CD14-positive monocyte (primary cell): ENCODE measurements around the gene EYA3. TPM values are rescaled to one million over a fixed set of nuclear protein-coding genes. Genes with fewer than 3 reads are reported as not detected.

ENCODE experiments used
- DNase-seq, 3 donors: peaks; one replicate each; pipeline ENCODE4 v3.0.0-alpha.2; 2011 to 2022
- H2AFZ ChIP-seq: 2 replicates; pipeline ENCODE4 v1.6.0; 2012; ENCODE audit warnings: mild to moderate bottlenecking, low read depth, low read length, inconsistent platforms; ENCODE audit not compliant: insufficient read depth, poor library complexity, severe bottlenecking
- H3K27ac ChIP-seq, 2 donors: 1 replicate in 1 of 2; 2 replicates in 1 of 2; pipeline ENCODE4 v1.5.1; 2012 to 2013; ENCODE audit warnings: low read length in 2 of 2, control low read depth in 1 of 2, inconsistent platforms in 1 of 2, low read depth in 1 of 2, mild to moderate bottlenecking in 1 of 2
- H3K27me3 ChIP-seq, 2 donors: one replicate each; pipeline versions ENCODE4 v1.6.0 to v1.6.1; 2011 to 2013; ENCODE audit warnings: low read length in 2 of 2; ENCODE audit not compliant: control insufficient read depth in 2 of 2, insufficient read depth in 2 of 2
- H3K36me3 ChIP-seq, 2 donors: replicated peaks in 1 of 2; 1 replicate in 1 of 2; 2 replicates in 1 of 2; pipeline versions ENCODE4 v1.5.1 to v1.6.1; 2012 to 2013; ENCODE audit warnings: low read length in 2 of 2, control low read depth in 1 of 2, inconsistent platforms in 1 of 2, mild to moderate bottlenecking in 1 of 2; ENCODE audit not compliant: insufficient read depth in 2 of 2, control insufficient read depth in 1 of 2
- H3K4me1 ChIP-seq, 2 donors: 1 replicate in 1 of 2; 2 replicates in 1 of 2; pipeline versions ENCODE4 v1.5.1 to v1.6.1; 2012 to 2013; ENCODE audit warnings: low read length in 2 of 2, control low read depth in 1 of 2, inconsistent platforms in 1 of 2, mild to moderate bottlenecking in 1 of 2, moderate library complexity in 1 of 2; ENCODE audit not compliant: insufficient read depth in 2 of 2, control insufficient read depth in 1 of 2
- H3K4me2 ChIP-seq: replicated peaks from 2 replicates; pipeline ENCODE3; 2012; ENCODE audit warnings: low read length, moderate library complexity, mild to moderate bottlenecking; ENCODE audit not compliant: poor library complexity, severe bottlenecking; ENCODE audit errors: extremely low read depth
- H3K4me3 ChIP-seq, 3 experiments: fragments of 200-600 bp in 1 of 3; sonication (generic) in 1 of 3; replicated peaks in 1 of 3; 1 replicate in 2 of 3; 2 replicates in 1 of 3; pipeline ENCODE4 v1.5.1; 2011 to 2013; ENCODE audit warnings: low read length in 3 of 3, mild to moderate bottlenecking in 3 of 3, control low read depth in 2 of 3, low read depth in 2 of 3, inconsistent platforms in 1 of 3, moderate library complexity in 1 of 3
- H3K79me2 ChIP-seq: 2 replicates; pipeline ENCODE4 v1.6.0; 2012; ENCODE audit warnings: mild to moderate bottlenecking, control low read depth, inconsistent platforms, low read length, moderate library complexity; ENCODE audit not compliant: insufficient read depth
- H3K9ac ChIP-seq: 2 replicates; pipeline ENCODE4 v1.6.0; 2017; ENCODE audit warnings: low read length, mild to moderate bottlenecking; ENCODE audit not compliant: insufficient read depth, poor library complexity, severe bottlenecking
- H3K9me3 ChIP-seq, 2 donors: replicated peaks in 1 of 2; 1 replicate in 1 of 2; 2 replicates in 1 of 2; pipeline versions ENCODE4 v1.5.1 to v1.6.1; 2012 to 2013; ENCODE audit warnings: low read length in 2 of 2, control low read depth in 1 of 2; ENCODE audit not compliant: control insufficient read depth in 1 of 2, insufficient read depth in 1 of 2
- H4K20me1 ChIP-seq: 2 replicates; pipeline ENCODE4 v1.6.0; 2012; ENCODE audit warnings: mild to moderate bottlenecking, low read length, control low read depth, moderate library complexity; ENCODE audit not compliant: insufficient read depth
- H3K27ac Mint-ChIP-seq, 7 donors: one replicate each; pipeline ENCODE4 v1.8.0; 2020; ENCODE audit warnings: mild to moderate bottlenecking in 7 of 7, mixed read lengths in 7 of 7, moderate library complexity in 6 of 7, inconsistent platforms in 2 of 7
- H3K27me3 Mint-ChIP-seq, 3 donors: one replicate each; pipeline ENCODE4 v1.8.0; 2021 to 2022; ENCODE audit warnings: low read depth in 3 of 3, mild to moderate bottlenecking in 3 of 3, mixed read lengths in 3 of 3, moderate library complexity in 3 of 3, inconsistent platforms in 1 of 3
- H3K36me3 Mint-ChIP-seq, 2 donors: one replicate each; pipeline ENCODE4 v1.8.0; 2020; ENCODE audit warnings: mixed read lengths in 2 of 2, inconsistent platforms in 1 of 2, mild to moderate bottlenecking in 1 of 2
- H3K4me1 Mint-ChIP-seq: one replicate; pipeline ENCODE4 v1.8.0; 2020; ENCODE audit warnings: mild to moderate bottlenecking, mixed read lengths
- H3K4me3 Mint-ChIP-seq, 2 donors: one replicate each; pipeline ENCODE4 v1.8.0; 2020; ENCODE audit warnings: mild to moderate bottlenecking in 2 of 2, mixed read lengths in 2 of 2, moderate library complexity in 1 of 2
- H3K9me3 Mint-ChIP-seq, 7 donors: one replicate each; pipeline ENCODE4 v1.8.0; 2020 to 2022; ENCODE audit warnings: mixed read lengths in 7 of 7, mild to moderate bottlenecking in 6 of 7, moderate library complexity in 6 of 7, inconsistent platforms in 2 of 7
- CTCF ChIP-seq: fragments of 200-600 bp; IDR thresholded peaks from one replicate; pipeline ENCODE4 v1.8.0; 2022; ENCODE audit warnings: antibody characterized with exemption, mild to moderate bottlenecking
- WGBS: methylation state at CpG from one replicate; pipeline ENCODE4 v1.1.5; 2013; ENCODE audit warnings: missing lambda C conversion rate; ENCODE audit not compliant: insufficient coverage; 5-methylcytosine and 5-hydroxymethylcytosine counted together
- intact Hi-C, 2 donors: fragments of 100-400 bp; cut with micrococcal nuclease; formaldehyde crosslinking; loops; one replicate each; pipeline versions ENCODE4 v1.15.0 to v1.15.1; 2023
- polyA plus RNA-seq, 3 donors: library from polyadenylated mRNA; depleted of rRNA in 1 of 3; unstranded in 2 of 3; stranded (reverse) in 1 of 3; fragments of 300-500 nt in 2 of 3; fragments of >200 nt in 1 of 3; fragmentation: Illumina TruSeq in 2 of 3; gene quantifications; 1 replicate in 2 of 3; 2 replicates in 1 of 3; pipeline ENCODE4 v1.2.3, GENCODE V29; 2012 to 2021

EYA3 gene
- polyA plus RNA-seq, 3 donors, result 3.3 to 21.1 (median 3.7) TPM

- no peak overlapping the region for H3K9ac ChIP-seq
- no peaks in the 10 kb centered on the region for H3K9me3 ChIP-seq
- H3K4me3 Mint-ChIP-seq, result no peak overlapping the region
- no peak overlapping the region for H3K27ac ChIP-seq
- H3K36me3 Mint-ChIP-seq, result peaks cover 61 to 69% of the 10 kb centered on the region in 2 donors
- H3K9me3 Mint-ChIP-seq, result no peaks in the 10 kb centered on the region
- no peaks in the 10 kb centered on the region for H4K20me1 ChIP-seq
- no peak overlapping the region for H3K27ac Mint-ChIP-seq
- peaks cover 38 to 77% of the 10 kb centered on the region in 2 donors for H3K36me3 ChIP-seq
- no peak overlapping the region for H3K4me3 ChIP-seq
- peaks cover 4% of the 10 kb centered on the region for H3K4me1 Mint-ChIP-seq
- H3K27me3 Mint-ChIP-seq, result no peaks in the 10 kb centered on the region
- H3K27me3 ChIP-seq, result no peaks in the 10 kb centered on the region
- H3K4me1 ChIP-seq, result peaks cover 6 to 7% of the 10 kb centered on the region in 2 donors
- DNase-seq, result no peak
- TF ChIP-seq CTCF, result no peak
- H3K4me2 ChIP-seq, result no peak overlapping the region
- no peak overlapping the region for H2AFZ ChIP-seq
- intact Hi-C loops, result no loop called here
- H3K79me2 ChIP-seq, result no peaks in the 10 kb centered on the region
These were observed 114.0 kb downstream of the EYA3 start for GRCh38 chr1:27974417-27974781.

GRCh38 chr1:27973771-27974416 is 114.5 kb downstream of the EYA3 start:
- H3K4me1 ChIP-seq, result peaks cover 1 to 4% of the 10 kb centered on the region in 2 donors
- H3K79me2 ChIP-seq, result no peaks in the 10 kb centered on the region
- intact Hi-C loops, result no loop called here
- H3K27me3 ChIP-seq, result no peaks in the 10 kb centered on the region
- H3K27ac ChIP-seq, result no peak overlapping the region
- H2AFZ ChIP-seq, result no peak overlapping the region
- H3K36me3 ChIP-seq, result peaks cover 38 to 80% of the 10 kb centered on the region in 2 donors
- DNase-seq, result no peak
- WGBS, result 100% methylated on average over 1 of the region's 4 CpGs
- Mint-ChIP-seq H3K9me3 (no peaks in the 10 kb centered on the region), H3K4me3 (no peak overlapping the region), H3K4me1 (peaks cover 6% of the 10 kb centered on the region), H3K27ac (peak overlapping the region in 1 of 7 donors; percentile 31), H3K36me3 (peaks cover 62 to 70% of the 10 kb centered on the region in 2 donors), H3K27me3 (no peaks in the 10 kb centered on the region)
- no peak for TF ChIP-seq CTCF
- H3K9me3 ChIP-seq, result no peaks in the 10 kb centered on the region
- H4K20me1 ChIP-seq, result no peaks in the 10 kb centered on the region
- H3K9ac ChIP-seq, result no peak overlapping the region
- no peak overlapping the region for H3K4me3 ChIP-seq
- no peak overlapping the region for H3K4me2 ChIP-seq
